Measurements from ENCODE around the gene FAM32A.

The FAM32A gene

GRCh38 chr19:16160445-16160942, 24.7 kb upstream of the FAM32A start:
- H3K9me3 Mint-ChIP-seq, result no peaks in the 10 kb centered on the region
- peaks cover 14% of the 10 kb centered on the region for H3K27me3 Mint-ChIP-seq (ENCODE audit: low read depth)
- TF ChIP-seq CTCF (IDR thresholded peaks at IDR 0.05; ENCODE audit: unreplicated experiment in 3 of 3), result no peak
- H3K27ac Mint-ChIP-seq, result no peak overlapping the region
- no peaks in the 10 kb centered on the region for H3K4me1 Mint-ChIP-seq
- H3K4me3 Mint-ChIP-seq, result no peak overlapping the region
- no peaks in the 10 kb centered on the region for H3K36me3 Mint-ChIP-seq (ENCODE audit: low read depth)

- H3K9me3 Mint-ChIP-seq, result no peaks in the 10 kb centered on the region
- no peaks in the 10 kb centered on the region for H3K4me1 Mint-ChIP-seq
- no peak for TF ChIP-seq CTCF (IDR thresholded peaks at IDR 0.05; ENCODE audit: unreplicated experiment in 3 of 3)
- H3K4me3 Mint-ChIP-seq, result no peak overlapping the region
- no peaks in the 10 kb centered on the region for H3K36me3 Mint-ChIP-seq (ENCODE audit: low read depth)
- no peak overlapping the region for H3K27ac Mint-ChIP-seq
- peaks cover 14% of the 10 kb centered on the region for H3K27me3 Mint-ChIP-seq (ENCODE audit: low read depth)
Measured at GRCh38 chr19:16160943-16161560, 24.2 kb upstream of the FAM32A start.

GRCh38 chr19:16161840-16162239, 23.4 kb upstream of the FAM32A start:
- Mint-ChIP-seq H3K9me3 (no peaks in the 10 kb centered on the region), H3K36me3 (ENCODE audit: low read depth) (no peaks in the 10 kb centered on the region), H3K27ac (no peak overlapping the region), H3K4me1 (no peaks in the 10 kb centered on the region), H3K4me3 (no peak overlapping the region), H3K27me3 (ENCODE audit: low read depth) (peaks cover 14% of the 10 kb centered on the region)
- TF ChIP-seq CTCF (IDR thresholded peaks at IDR 0.05; ENCODE audit: unreplicated experiment in 3 of 3), result no peak

DNA sequence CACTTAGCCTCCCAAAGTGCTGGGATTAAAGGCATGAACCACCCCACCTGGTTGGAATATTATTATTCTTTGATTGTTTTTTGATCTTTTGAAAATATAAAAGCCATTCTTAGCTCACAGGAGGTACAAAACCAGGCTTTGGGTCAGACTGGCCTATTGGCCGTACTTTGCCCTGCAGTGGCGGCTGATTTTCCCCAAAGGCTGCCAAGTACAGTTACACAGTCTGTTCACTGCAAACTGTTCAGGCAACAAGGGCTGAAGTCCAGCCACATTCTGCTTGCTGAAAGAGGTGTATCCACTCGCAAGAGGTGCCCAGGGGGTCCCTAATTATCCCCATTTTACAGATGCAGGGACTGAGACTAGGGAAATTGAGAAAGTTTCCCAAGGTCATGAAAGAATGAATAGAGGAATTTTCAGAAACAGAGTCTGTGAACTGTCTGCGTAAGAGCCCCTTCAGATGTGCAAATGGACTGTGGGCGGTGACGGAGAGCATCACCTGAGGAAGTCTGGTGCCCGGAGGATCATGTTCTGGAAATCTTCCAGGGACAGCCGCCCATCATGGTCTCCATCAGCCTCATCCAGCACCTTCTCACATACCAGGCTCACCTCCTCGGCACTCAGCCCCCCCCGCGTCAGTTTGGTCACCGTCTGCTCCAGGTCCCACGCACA, 20.9 kb upstream of the FAM32A start:
- TF ChIP-seq CTCF (IDR thresholded peaks at IDR 0.05; ENCODE audit: unreplicated experiment in 3 of 3), result no peak
- H3K27me3 Mint-ChIP-seq (ENCODE audit: low read depth), result peaks cover 14% of the 10 kb centered on the region
- H3K9me3 Mint-ChIP-seq, result no peaks in the 10 kb centered on the region
- H3K4me3 Mint-ChIP-seq, result no peak overlapping the region
- H3K27ac Mint-ChIP-seq, result no peak overlapping the region
- no peaks in the 10 kb centered on the region for H3K36me3 Mint-ChIP-seq (ENCODE audit: low read depth)
- no peaks in the 10 kb centered on the region for H3K4me1 Mint-ChIP-seq

DNA sequence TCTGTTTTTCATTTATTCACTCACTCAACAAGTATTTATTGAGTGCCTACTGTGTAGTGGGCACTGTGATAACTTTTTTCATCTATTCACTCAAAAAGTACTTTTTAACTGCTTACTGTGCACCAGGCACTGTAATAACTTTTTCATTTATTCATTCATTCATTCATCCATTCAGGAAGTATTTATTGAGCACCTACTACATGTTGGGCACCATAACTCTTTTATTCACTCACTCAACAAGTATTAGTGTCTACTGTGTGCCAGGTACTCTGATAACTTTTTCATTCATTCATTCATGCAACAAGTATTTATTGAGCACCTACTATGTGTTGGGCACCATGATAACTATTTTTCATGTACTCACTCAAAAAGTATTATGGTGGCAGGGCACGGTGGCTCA, 18.8 kb upstream of the FAM32A start:
- no peaks in the 10 kb centered on the region for H3K9me3 Mint-ChIP-seq
- no peak for TF ChIP-seq CTCF (IDR thresholded peaks at IDR 0.05; ENCODE audit: unreplicated experiment in 3 of 3)
- no peaks in the 10 kb centered on the region for H3K4me1 Mint-ChIP-seq
- peaks cover 9% of the 10 kb centered on the region for H3K27me3 Mint-ChIP-seq (ENCODE audit: low read depth)
- H3K27ac Mint-ChIP-seq, result no peak overlapping the region
- H3K36me3 Mint-ChIP-seq (ENCODE audit: low read depth), result no peaks in the 10 kb centered on the region
- H3K4me3 Mint-ChIP-seq, result no peak overlapping the region

DNA sequence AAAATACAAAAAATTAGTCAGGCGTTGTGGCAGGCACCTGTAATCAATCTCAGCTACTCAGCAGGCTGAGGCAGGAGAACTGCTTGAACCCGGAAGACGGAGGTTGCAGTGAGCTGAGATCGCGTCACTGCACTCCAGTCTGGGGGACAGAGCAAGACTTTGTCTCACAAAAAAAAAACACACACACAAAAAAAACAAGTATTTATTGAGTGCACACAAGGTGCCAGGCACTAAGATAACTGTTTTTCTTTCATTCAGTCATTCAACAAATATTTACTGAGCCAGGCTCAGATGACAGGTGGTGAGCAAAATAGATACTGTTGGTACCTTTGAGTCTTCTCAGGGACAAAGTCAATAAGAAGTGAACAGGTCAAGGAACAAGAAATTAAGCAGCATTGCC, 18.2 kb upstream of the FAM32A start:
- Mint-ChIP-seq H3K9me3 (no peaks in the 10 kb centered on the region), H3K27me3 (ENCODE audit: low read depth) (peaks cover 4% of the 10 kb centered on the region), H3K4me3 (no peak overlapping the region), H3K36me3 (ENCODE audit: low read depth) (no peaks in the 10 kb centered on the region), H3K27ac (no peak overlapping the region), H3K4me1 (no peaks in the 10 kb centered on the region)
- TF ChIP-seq CTCF (IDR thresholded peaks at IDR 0.05; ENCODE audit: unreplicated experiment in 3 of 3), result no peak
